Effector memory CD4-positive, alpha-beta T cell (primary cell): ENCODE results near the gene TRAF3IP3.

Source experiments
- DNase-seq, 3 donors: peaks; one replicate each; pipeline ENCODE4 v3.0.0-alpha.2; 2020
- H3K27ac ChIP-seq: 2 replicates; pipeline ENCODE4 v1.7.0; 2013; ENCODE audit warnings: mild to moderate bottlenecking, low read length, moderate library complexity; ENCODE audit not compliant: insufficient read depth, poor library complexity, severe bottlenecking
- H3K27me3 ChIP-seq: replicated peaks from 2 replicates; pipeline ENCODE4 v1.7.0; 2013; ENCODE audit warnings: mild to moderate bottlenecking, low read length; ENCODE audit not compliant: insufficient read depth, control insufficient read depth, poor library complexity, severe bottlenecking
- H3K36me3 ChIP-seq: 2 replicates; pipeline ENCODE4 v1.7.0; 2013; ENCODE audit warnings: mild to moderate bottlenecking, low read length, moderate library complexity; ENCODE audit not compliant: control insufficient read depth, insufficient read depth
- H3K4me1 ChIP-seq: 2 replicates; pipeline ENCODE4 v1.7.0; 2013; ENCODE audit warnings: low read length, mild to moderate bottlenecking; ENCODE audit not compliant: control insufficient read depth, insufficient read depth, poor library complexity, severe bottlenecking
- H3K4me3 ChIP-seq: 2 replicates; pipeline ENCODE4 v1.7.0; 2013; ENCODE audit warnings: low read length, low read depth, mild to moderate bottlenecking; ENCODE audit not compliant: insufficient read depth, poor library complexity, severe bottlenecking
- H3K9me3 ChIP-seq: 2 replicates; pipeline ENCODE4 v1.7.0; 2013; ENCODE audit warnings: mild to moderate bottlenecking, low read length, moderate library complexity; ENCODE audit not compliant: control insufficient read depth

TRAF3IP3 gene

GRCh38 chr1:209749205-209749604 is 6.6 kb upstream of the TRAF3IP3 start:
- peaks cover 44% of the 10 kb centered on the region for H3K4me1 ChIP-seq
- no peak for DNase-seq

GRCh38 chr1:209749670-209750323 is 6.1 kb upstream of the TRAF3IP3 start:
- peaks cover 46% of the 10 kb centered on the region for H3K4me1 ChIP-seq
- no peak overlapping the region for H3K27ac ChIP-seq
- no peaks in the 10 kb centered on the region for H3K36me3 ChIP-seq
- H3K9me3 ChIP-seq, result no peaks in the 10 kb centered on the region
- DNase-seq, result no peak
- H3K4me3 ChIP-seq, result no peak overlapping the region
- H3K27me3 ChIP-seq, result no peaks in the 10 kb centered on the region

More at GRCh38 chr1:209749205-209749604, 6.6 kb upstream of the TRAF3IP3 start:
- Histone ChIP-seq H3K27me3 (no peaks in the 10 kb centered on the region), H3K36me3 (no peaks in the 10 kb centered on the region), H3K4me3 (no peak overlapping the region), H3K9me3 (no peaks in the 10 kb centered on the region), H3K27ac (no peak overlapping the region)

GRCh38 chr1:209751627-209752231 is 4.1 kb upstream of the TRAF3IP3 start:
- no peak for DNase-seq
- Histone ChIP-seq H3K27me3 (no peaks in the 10 kb centered on the region), H3K27ac (peak overlapping the region; percentile 69), H3K36me3 (no peaks in the 10 kb centered on the region), H3K4me1 (peaks cover 63% of the 10 kb centered on the region), H3K9me3 (no peaks in the 10 kb centered on the region), H3K4me3 (peak overlapping the region; percentile 9)

- Histone ChIP-seq H3K36me3 (no peaks in the 10 kb centered on the region), H3K4me3 (no peak overlapping the region), H3K27me3 (no peaks in the 10 kb centered on the region), H3K27ac (no peak overlapping the region), H3K4me1 (peaks cover 66% of the 10 kb centered on the region), H3K9me3 (no peaks in the 10 kb centered on the region)
- DNase-seq, result no peak
Measured at GRCh38 chr1:209752890-209753289, 3.0 kb upstream of the TRAF3IP3 start.

- H3K36me3 ChIP-seq, result peaks cover 14% of the 10 kb centered on the region
- DNase-seq, result no peak
- H3K27me3 ChIP-seq, result no peaks in the 10 kb centered on the region
- peak overlapping the region; percentile 74 for H3K27ac ChIP-seq
- H3K4me1 ChIP-seq, result peaks cover 72% of the 10 kb centered on the region
- no peaks in the 10 kb centered on the region for H3K9me3 ChIP-seq
- peak overlapping the region; percentile 66 for H3K4me3 ChIP-seq
Measured at GRCh38 chr1:209755256-209755655, 597 bp upstream of the TRAF3IP3 start.

- no peaks in the 10 kb centered on the region for H3K27me3 ChIP-seq
- peak in 1 of 3 donors; percentile 25 for DNase-seq
- H3K36me3 ChIP-seq, result peaks cover 30% of the 10 kb centered on the region
- H3K27ac ChIP-seq, result peak overlapping the region; percentile 74
- H3K4me3 ChIP-seq, result peak overlapping the region; percentile 66
- no peaks in the 10 kb centered on the region for H3K9me3 ChIP-seq
- H3K4me1 ChIP-seq, result peaks cover 73% of the 10 kb centered on the region
Measured at GRCh38 chr1:209756615-209757445, 977 bp downstream of the TRAF3IP3 start.

- Histone ChIP-seq H3K27me3 (no peaks in the 10 kb centered on the region), H3K9me3 (no peaks in the 10 kb centered on the region), H3K4me1 (peaks cover 64% of the 10 kb centered on the region), H3K4me3 (peak overlapping the region; percentile 66), H3K36me3 (peaks cover 45% of the 10 kb centered on the region), H3K27ac (peak overlapping the region; percentile 74)
- DNase-seq, result no peak
Measured at GRCh38 chr1:209758400-209758799, 2.5 kb downstream of the TRAF3IP3 start.

GRCh38 chr1:209759829-209760359 is 4.0 kb downstream of the TRAF3IP3 start:
- peak overlapping the region; percentile 41 for H3K27ac ChIP-seq
- peaks cover 66% of the 10 kb centered on the region for H3K4me1 ChIP-seq
- H3K27me3 ChIP-seq, result no peaks in the 10 kb centered on the region
- no peak for DNase-seq
- H3K36me3 ChIP-seq, result peaks cover 56% of the 10 kb centered on the region
- peak overlapping the region; percentile 8 for H3K4me3 ChIP-seq
- no peaks in the 10 kb centered on the region for H3K9me3 ChIP-seq

GRCh38 chr1:209761011-209761635 is 5.3 kb downstream of the TRAF3IP3 start:
- Histone ChIP-seq H3K27me3 (no peaks in the 10 kb centered on the region), H3K4me1 (peaks cover 64% of the 10 kb centered on the region)

More at GRCh38 chr1:209761011-209761635, 5.3 kb downstream of the TRAF3IP3 start:
- no peak for DNase-seq
- no peak overlapping the region for H3K4me3 ChIP-seq
- H3K9me3 ChIP-seq, result no peaks in the 10 kb centered on the region
- peak overlapping the region; percentile 41 for H3K27ac ChIP-seq
- peaks cover 60% of the 10 kb centered on the region for H3K36me3 ChIP-seq
